K562 (cell line): ENCODE results near the gene AHCYL2.

Experiments
- BRD9 ChIP-seq: fragments of 450-650 bp; IDR thresholded peaks from 2 replicates; pipeline ENCODE4 v1.6.1; 2018; ENCODE audit warnings: low read depth; ENCODE audit not compliant: partially characterized antibody
- ESRRA ChIP-seq: fragments of 450-650 bp; IDR thresholded peaks from 2 replicates; pipeline ENCODE4 v1.6.1; 2014; ENCODE audit warnings: low read depth, mild to moderate bottlenecking, moderate library complexity, borderline replicate concordance
- HDAC1 ChIP-seq, 2 experiments: fragments of 450-650 bp; IDR thresholded peaks; 2 replicates each; pipeline ENCODE4 v1.6.1; 2016 to 2017; ENCODE audit warnings: inconsistent platforms in 1 of 2, mild to moderate bottlenecking in 1 of 2, moderate library complexity in 1 of 2
- NR4A1 ChIP-seq, 2 experiments: fragments of 250-450 bp in 1 of 2; fragments of 450-650 bp in 1 of 2; sonication (Bioruptor Pico) in 1 of 2; IDR thresholded peaks; 2 replicates each; pipeline versions ENCODE4 v1.4.0 to v1.6.1; 2016 to 2020; ENCODE audit warnings: mild to moderate bottlenecking in 2 of 2, missing compliant biosample characterization in 1 of 2, missing genetic modification characterization in 1 of 2, moderate library complexity in 1 of 2
- ZNF3 ChIP-seq: fragments of 250-450 bp; sonication (Bioruptor Pico); IDR thresholded peaks from 2 replicates; pipeline ENCODE4 v1.5.0; 2021; ENCODE audit warnings: mild to moderate bottlenecking, moderate library complexity

GRCh38 chr7:129327076-129327475 is 102.2 kb downstream of the AHCYL2 start:
- no peak for TF ChIP-seq ESRRA
- no peak for TF ChIP-seq NR4A1 (CRISPR knock-in tag; IDR thresholded peaks at IDR 0.05)
- no peak for TF ChIP-seq NR4A1 (tag; IDR thresholded peaks at IDR 0.05)
- no peak for TF ChIP-seq BRD9
- no peak for TF ChIP-seq HDAC1 (IDR thresholded peaks at IDR 0.05)
- no peak for TF ChIP-seq ZNF3 (CRISPR knock-in tag)
